HepG2 (cell line): ENCODE measurements around the gene MTUS2.

ENCODE experiments used
- CEBPB ChIP-seq: IDR thresholded peaks from 2 replicates; pipeline ENCODE4 v1.6.1; 2011; ENCODE audit warnings: low read depth, low read length, improper control_type of control experiment, borderline replicate concordance
- HDAC2 ChIP-seq: sonication (generic); formaldehyde crosslinking; IDR thresholded peaks from 2 replicates; pipeline ENCODE4 v1.4.0; 2020; ENCODE audit warnings: missing genetic modification reagents
- RFX5 ChIP-seq: IDR thresholded peaks from 2 replicates; pipeline ENCODE4 v1.6.1; 2011; ENCODE audit warnings: low read depth, low read length, improper control_type of control experiment
- TF ChIP-seq, protein P1 (sequence below): sonication (generic); formaldehyde crosslinking; IDR thresholded peaks from 2 replicates; pipeline ENCODE4 v1.5.0; 2020; ENCODE audit warnings: mild to moderate bottlenecking, missing genetic modification reagents, borderline replicate concordance
- TF ChIP-seq, protein P2 (sequence below): sonication (generic); formaldehyde crosslinking; IDR thresholded peaks from 2 replicates; pipeline ENCODE4 v1.5.0; 2020; ENCODE audit warnings: mild to moderate bottlenecking, missing genetic modification reagents
- TF ChIP-seq, protein P3 (sequence below): conservative IDR thresholded peaks from 2 replicates; pipeline ENCODE4 v1.6.1; 2018; ENCODE audit warnings: missing genetic modification reagents
- TF ChIP-seq, protein P4 (sequence below): sonication (generic); formaldehyde crosslinking; IDR thresholded peaks from 2 replicates; pipeline ENCODE4 v1.4.0; 2020; ENCODE audit warnings: missing genetic modification reagents, borderline replicate concordance

DNA sequence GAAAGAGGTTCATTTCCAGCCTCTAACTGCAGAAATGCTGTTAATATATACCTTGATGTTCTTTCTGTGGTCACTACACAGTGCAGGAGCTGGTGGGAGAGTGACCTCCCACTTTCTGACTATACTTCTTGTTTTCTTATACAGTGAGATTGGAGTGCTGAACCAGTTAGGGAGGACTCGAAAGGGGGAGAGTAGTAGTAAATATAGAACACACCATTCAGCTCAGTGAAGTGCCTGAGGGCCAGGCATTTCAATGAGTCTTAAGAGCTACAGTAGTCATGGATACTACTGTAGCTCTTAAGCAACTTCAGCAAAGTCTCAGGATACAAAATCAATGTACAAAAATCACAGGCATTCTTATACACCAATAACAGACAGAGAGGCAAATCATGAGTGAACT is 372.9 kb downstream of the MTUS2 start:
- TF ChIP-seq, protein P1, sequence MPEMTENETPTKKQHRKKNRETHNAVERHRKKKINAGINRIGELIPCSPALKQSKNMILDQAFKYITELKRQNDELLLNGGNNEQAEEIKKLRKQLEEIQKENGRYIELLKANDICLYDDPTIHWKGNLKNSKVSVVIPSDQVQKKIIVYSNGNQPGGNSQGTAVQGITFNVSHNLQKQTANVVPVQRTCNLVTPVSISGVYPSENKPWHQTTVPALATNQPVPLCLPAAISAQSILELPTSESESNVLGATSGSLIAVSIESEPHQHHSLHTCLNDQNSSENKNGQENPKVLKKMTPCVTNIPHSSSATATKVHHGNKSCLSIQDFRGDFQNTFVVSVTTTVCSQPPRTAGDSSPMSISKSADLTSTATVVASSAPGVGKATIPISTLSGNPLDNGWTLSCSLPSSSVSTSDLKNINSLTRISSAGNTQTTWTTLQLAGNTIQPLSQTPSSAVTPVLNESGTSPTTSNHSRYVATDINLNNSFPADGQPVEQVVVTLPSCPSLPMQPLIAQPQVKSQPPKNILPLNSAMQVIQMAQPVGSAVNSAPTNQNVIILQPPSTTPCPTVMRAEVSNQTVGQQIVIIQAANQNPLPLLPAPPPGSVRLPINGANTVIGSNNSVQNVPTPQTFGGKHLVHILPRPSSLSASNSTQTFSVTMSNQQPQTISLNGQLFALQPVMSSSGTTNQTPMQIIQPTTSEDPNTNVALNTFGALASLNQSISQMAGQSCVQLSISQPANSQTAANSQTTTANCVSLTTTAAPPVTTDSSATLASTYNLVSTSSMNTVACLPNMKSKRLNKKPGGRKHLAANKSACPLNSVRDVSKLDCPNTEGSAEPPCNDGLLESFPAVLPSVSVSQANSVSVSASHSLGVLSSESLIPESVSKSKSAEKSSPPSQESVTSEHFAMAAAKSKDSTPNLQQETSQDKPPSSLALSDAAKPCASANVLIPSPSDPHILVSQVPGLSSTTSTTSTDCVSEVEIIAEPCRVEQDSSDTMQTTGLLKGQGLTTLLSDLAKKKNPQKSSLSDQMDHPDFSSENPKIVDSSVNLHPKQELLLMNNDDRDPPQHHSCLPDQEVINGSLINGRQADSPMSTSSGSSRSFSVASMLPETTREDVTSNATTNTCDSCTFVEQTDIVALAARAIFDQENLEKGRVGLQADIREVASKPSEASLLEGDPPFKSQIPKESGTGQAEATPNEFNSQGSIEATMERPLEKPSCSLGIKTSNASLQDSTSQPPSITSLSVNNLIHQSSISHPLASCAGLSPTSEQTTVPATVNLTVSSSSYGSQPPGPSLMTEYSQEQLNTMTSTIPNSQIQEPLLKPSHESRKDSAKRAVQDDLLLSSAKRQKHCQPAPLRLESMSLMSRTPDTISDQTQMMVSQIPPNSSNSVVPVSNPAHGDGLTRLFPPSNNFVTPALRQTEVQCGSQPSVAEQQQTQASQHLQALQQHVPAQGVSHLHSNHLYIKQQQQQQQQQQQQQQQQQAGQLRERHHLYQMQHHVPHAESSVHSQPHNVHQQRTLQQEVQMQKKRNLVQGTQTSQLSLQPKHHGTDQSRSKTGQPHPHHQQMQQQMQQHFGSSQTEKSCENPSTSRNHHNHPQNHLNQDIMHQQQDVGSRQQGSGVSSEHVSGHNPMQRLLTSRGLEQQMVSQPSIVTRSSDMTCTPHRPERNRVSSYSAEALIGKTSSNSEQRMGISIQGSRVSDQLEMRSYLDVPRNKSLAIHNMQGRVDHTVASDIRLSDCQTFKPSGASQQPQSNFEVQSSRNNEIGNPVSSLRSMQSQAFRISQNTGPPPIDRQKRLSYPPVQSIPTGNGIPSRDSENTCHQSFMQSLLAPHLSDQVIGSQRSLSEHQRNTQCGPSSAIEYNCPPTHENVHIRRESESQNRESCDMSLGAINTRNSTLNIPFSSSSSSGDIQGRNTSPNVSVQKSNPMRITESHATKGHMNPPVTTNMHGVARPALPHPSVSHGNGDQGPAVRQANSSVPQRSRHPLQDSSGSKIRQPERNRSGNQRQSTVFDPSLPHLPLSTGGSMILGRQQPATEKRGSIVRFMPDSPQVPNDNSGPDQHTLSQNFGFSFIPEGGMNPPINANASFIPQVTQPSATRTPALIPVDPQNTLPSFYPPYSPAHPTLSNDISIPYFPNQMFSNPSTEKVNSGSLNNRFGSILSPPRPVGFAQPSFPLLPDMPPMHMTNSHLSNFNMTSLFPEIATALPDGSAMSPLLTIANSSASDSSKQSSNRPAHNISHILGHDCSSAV (CRISPR knock-in tag): no peak
- TF ChIP-seq, protein P2, sequence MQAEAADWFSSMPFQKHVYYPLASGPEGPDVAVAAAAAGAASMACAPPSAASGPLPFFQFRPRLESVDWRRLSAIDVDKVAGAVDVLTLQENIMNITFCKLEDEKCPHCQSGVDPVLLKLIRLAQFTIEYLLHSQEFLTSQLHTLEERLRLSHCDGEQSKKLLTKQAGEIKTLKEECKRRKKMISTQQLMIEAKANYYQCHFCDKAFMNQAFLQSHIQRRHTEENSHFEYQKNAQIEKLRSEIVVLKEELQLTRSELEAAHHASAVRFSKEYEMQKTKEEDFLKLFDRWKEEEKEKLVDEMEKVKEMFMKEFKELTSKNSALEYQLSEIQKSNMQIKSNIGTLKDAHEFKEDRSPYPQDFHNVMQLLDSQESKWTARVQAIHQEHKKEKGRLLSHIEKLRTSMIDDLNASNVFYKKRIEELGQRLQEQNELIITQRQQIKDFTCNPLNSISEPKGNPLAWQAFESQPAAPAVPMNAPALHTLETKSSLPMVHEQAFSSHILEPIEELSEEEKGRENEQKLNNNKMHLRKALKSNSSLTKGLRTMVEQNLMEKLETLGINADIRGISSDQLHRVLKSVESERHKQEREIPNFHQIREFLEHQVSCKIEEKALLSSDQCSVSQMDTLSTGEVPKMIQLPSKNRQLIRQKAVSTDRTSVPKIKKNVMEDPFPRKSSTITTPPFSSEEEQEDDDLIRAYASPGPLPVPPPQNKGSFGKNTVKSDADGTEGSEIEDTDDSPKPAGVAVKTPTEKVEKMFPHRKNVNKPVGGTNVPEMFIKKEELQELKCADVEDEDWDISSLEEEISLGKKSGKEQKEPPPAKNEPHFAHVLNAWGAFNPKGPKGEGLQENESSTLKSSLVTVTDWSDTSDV (CRISPR knock-in tag): no peak
- TF ChIP-seq, protein P3, sequence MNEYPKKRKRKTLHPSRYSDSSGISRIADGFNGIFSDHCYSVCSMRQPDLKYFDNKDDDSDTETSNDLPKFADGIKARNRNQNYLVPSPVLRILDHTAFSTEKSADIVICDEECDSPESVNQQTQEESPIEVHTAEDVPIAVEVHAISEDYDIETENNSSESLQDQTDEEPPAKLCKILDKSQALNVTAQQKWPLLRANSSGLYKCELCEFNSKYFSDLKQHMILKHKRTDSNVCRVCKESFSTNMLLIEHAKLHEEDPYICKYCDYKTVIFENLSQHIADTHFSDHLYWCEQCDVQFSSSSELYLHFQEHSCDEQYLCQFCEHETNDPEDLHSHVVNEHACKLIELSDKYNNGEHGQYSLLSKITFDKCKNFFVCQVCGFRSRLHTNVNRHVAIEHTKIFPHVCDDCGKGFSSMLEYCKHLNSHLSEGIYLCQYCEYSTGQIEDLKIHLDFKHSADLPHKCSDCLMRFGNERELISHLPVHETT: no peak
- TF ChIP-seq HDAC2 (CRISPR knock-in tag) (no peak), CEBPB (no peak), RFX5 (no peak)
- TF ChIP-seq, protein P4, sequence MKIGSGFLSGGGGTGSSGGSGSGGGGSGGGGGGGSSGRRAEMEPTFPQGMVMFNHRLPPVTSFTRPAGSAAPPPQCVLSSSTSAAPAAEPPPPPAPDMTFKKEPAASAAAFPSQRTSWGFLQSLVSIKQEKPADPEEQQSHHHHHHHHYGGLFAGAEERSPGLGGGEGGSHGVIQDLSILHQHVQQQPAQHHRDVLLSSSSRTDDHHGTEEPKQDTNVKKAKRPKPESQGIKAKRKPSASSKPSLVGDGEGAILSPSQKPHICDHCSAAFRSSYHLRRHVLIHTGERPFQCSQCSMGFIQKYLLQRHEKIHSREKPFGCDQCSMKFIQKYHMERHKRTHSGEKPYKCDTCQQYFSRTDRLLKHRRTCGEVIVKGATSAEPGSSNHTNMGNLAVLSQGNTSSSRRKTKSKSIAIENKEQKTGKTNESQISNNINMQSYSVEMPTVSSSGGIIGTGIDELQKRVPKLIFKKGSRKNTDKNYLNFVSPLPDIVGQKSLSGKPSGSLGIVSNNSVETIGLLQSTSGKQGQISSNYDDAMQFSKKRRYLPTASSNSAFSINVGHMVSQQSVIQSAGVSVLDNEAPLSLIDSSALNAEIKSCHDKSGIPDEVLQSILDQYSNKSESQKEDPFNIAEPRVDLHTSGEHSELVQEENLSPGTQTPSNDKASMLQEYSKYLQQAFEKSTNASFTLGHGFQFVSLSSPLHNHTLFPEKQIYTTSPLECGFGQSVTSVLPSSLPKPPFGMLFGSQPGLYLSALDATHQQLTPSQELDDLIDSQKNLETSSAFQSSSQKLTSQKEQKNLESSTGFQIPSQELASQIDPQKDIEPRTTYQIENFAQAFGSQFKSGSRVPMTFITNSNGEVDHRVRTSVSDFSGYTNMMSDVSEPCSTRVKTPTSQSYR (CRISPR knock-in tag): no peak
